ENCODE measurements around the gene TRIM45. TPM values are rescaled to one million over a fixed set of nuclear protein-coding genes. Genes with fewer than 3 reads are reported as not detected.

The TRIM45 gene
- total RNA-seq, 1 experiment from 2014 or later = 11.7 TPM

- Histone ChIP-seq H3K56ac (ENCODE audit: insufficient read length, low read depth, low read length) (no peak overlapping the region), H4K5ac (ENCODE audit: insufficient read length, low read depth, low read length) (no peak overlapping the region), H2BK20ac (ENCODE audit: low read depth, low read length, poor library complexity, severe bottlenecking) (no peak overlapping the region), H2BK12ac (ENCODE audit: insufficient read length, low read depth, low read length) (no peak overlapping the region), H3K4ac (ENCODE audit: low read depth, low read length) (no peak overlapping the region), H3K18ac (ENCODE audit: insufficient read length, low read depth, low read length) (no peak overlapping the region), H3K4me1 (ENCODE audit: insufficient read depth, low read length) (peaks cover 1% of the 10 kb centered on the region; the same call in 1 of the 2 replicates), H3K27ac (ENCODE audit: insufficient read length, low read depth, low read length) (no peak overlapping the region), H3K27me3 (ENCODE audit: insufficient read depth, low read length) (no peaks in the 10 kb centered on the region), H3K9me3 (ENCODE audit: control insufficient read depth, low read depth, low read length) (no peaks in the 10 kb centered on the region), H2BK5ac (ENCODE audit: insufficient read length, low read length) (no peak overlapping the region), H3K79me2 (ENCODE audit: insufficient read depth, low read length) (no peaks in the 10 kb centered on the region), H4K20me1 (ENCODE audit: control insufficient read depth, insufficient read depth, insufficient read length) (no peaks in the 10 kb centered on the region), H2BK15ac (ENCODE audit: low read depth, low read length) (no peak overlapping the region), H3K9ac (ENCODE audit: extremely low read depth, insufficient read length, low read length) (no peak overlapping the region), H4K91ac (ENCODE audit: insufficient read length, low read depth, low read length) (no peak overlapping the region), H2AFZ (ENCODE audit: low read length) (no peak overlapping the region), H3K23me2 (ENCODE audit: insufficient read length, low read depth, low read length, poor library complexity, severe bottlenecking) (no peaks in the 10 kb centered on the region), H2BK120ac (ENCODE audit: low read depth, low read length, poor library complexity, severe bottlenecking) (no peak overlapping the region), H3T11ph (ENCODE audit: low read length) (no peak overlapping the region), H3K23ac (ENCODE audit: insufficient read length, low read depth, low read length) (no peak overlapping the region), H3K4me2 (ENCODE audit: insufficient read depth, insufficient read length, low read length) (no peak overlapping the region), H2AK5ac (ENCODE audit: insufficient read length, low read length) (no peak overlapping the region), H3K79me1 (ENCODE audit: insufficient read depth, low read depth, low read length, poor library complexity, severe bottlenecking) (no peaks in the 10 kb centered on the region), H3K14ac (ENCODE audit: insufficient read depth, low read length) (no peak overlapping the region), H4K8ac (replicated peaks; ENCODE audit: insufficient read length, low read depth, low read length) (no peak overlapping the region)
- Mint-ChIP-seq H3K27me3 (ENCODE audit: low read depth) (no peaks in the 10 kb centered on the region), H3K36me3 (ENCODE audit: insufficient read depth in 1 of 3, low read depth in 3 of 3) (peaks cover 23 to 84% (median 68%) of the 10 kb centered on the region in 3 experiments; a peak in 6 of 7 replicates), H3K9me3 (no peaks in the 10 kb centered on the region), H3K4me1 (peaks cover 13 to 17% of the 10 kb centered on the region in 2 experiments), H3K27ac (peak overlapping the region in 1 of 3 experiments; percentile 71; a peak in 2 of 7 replicates), H3K4me3 (no peak overlapping the region)
- WGBS (ENCODE audit: extremely low coverage, insufficient read length, low lambda C conversion rate) = no CpG with 5 or more reads among the region's 6 CpGs
- no peak for TF ChIP-seq CTCF (conservative IDR thresholded peaks at IDR 0.05)
- DNase-seq = no peak
Measured at GRCh38 chr1:117087686-117088085, 33.9 kb downstream of the TRIM45 start.

Measured in H9 (cell line).